Gastroesophageal sphincter (tissue), 4 donors: ENCODE data around the gene B4GALT7. TPM values are rescaled to one million over a fixed set of nuclear protein-coding genes. Genes with fewer than 3 reads are reported as not detected.
"Not testable (repeated sequence)": the region's sequence is repeated elsewhere in the genome, so short reads cannot be mapped to it uniquely, and the experiment has no call there.

Experiments used
- ATAC-seq: fragments of 150-250 bp; one replicate; pipeline ENCODE4 v1.9.1; 2016; ENCODE audit warnings: mild to moderate bottlenecking, moderate library complexity
- H3K27ac ChIP-seq, 4 donors: fragments of 200-600 bp; sonication (generic) in 3 of 4; 1 replicate in 3 of 4; 2 replicates in 1 of 4; pipeline ENCODE4 v1.5.1; 2016 to 2019
- H3K27me3 ChIP-seq: fragments of 200-600 bp; sonication (generic); one replicate; pipeline ENCODE4 v1.5.1; 2019
- H3K36me3 ChIP-seq, 2 donors: fragments of 200-600 bp; sonication (generic); one replicate each; pipeline ENCODE4 v1.5.1; 2019; ENCODE audit warnings: control low read depth in 1 of 2
- H3K4me1 ChIP-seq, 3 donors: fragments of 200-600 bp; sonication (generic); 1 replicate in 2 of 3; 2 replicates in 1 of 3; pipeline ENCODE4 v1.5.1; 2016 to 2019; ENCODE audit warnings: control low read depth in 2 of 3
- H3K4me3 ChIP-seq, 2 donors: fragments of 200-600 bp; sonication (generic); one replicate each; pipeline ENCODE4 v1.5.1; 2019; ENCODE audit warnings: mild to moderate bottlenecking in 1 of 2, moderate library complexity in 1 of 2
- H3K9me3 ChIP-seq, 3 donors: fragments of 200-600 bp; sonication (generic); one replicate each; pipeline ENCODE4 v1.5.1; 2017 to 2019; ENCODE audit warnings: control low read depth in 2 of 3
- CTCF ChIP-seq, 4 experiments: fragments of 200-600 bp in 2 of 4; fragments of 450-650 bp in 2 of 4; sonication (generic) in 1 of 4; IDR thresholded peaks; one replicate each; pipeline ENCODE4 v1.5.1; 2017 to 2019; ENCODE audit warnings: antibody characterized with exemption in 4 of 4, mild to moderate bottlenecking in 2 of 4, moderate library complexity in 2 of 4
- EP300 ChIP-seq: sonication (generic); formaldehyde crosslinking; IDR thresholded peaks from one replicate; pipeline ENCODE4 v1.6.1; 2017; ENCODE audit warnings: antibody characterized with exemption, mild to moderate bottlenecking
- POLR2A ChIP-seq, 2 donors: fragments of 450-650 bp; IDR thresholded peaks; one replicate each; pipeline ENCODE4 v1.6.1; 2017; ENCODE audit warnings: antibody characterized with exemption in 2 of 2, mild to moderate bottlenecking in 2 of 2, moderate library complexity in 1 of 2
- POLR2AphosphoS5 ChIP-seq: sonication (generic); formaldehyde crosslinking; IDR thresholded peaks from one replicate; pipeline ENCODE4 v1.6.1; 2017; ENCODE audit warnings: antibody characterized with exemption
- WGBS, 2 donors: methylation state at CpG; one replicate each; pipeline ENCODE4 v1.1.5; 2018; ENCODE audit warnings: low coverage in 1 of 2; 5-methylcytosine and 5-hydroxymethylcytosine counted together
- total RNA-seq, 4 donors: library from RNA; depleted of rRNA; stranded (reverse); fragments of >200 nt; gene quantifications; one replicate each; pipeline ENCODE4 v1.1.0, GENCODE V29; 2016

B4GALT7 gene
- total RNA-seq, 4 donors from 2014 or later = 10.2 to 19.5 (median 15.5) TPM

- ATAC-seq = no peak
- Histone ChIP-seq H3K9me3 (no peaks in the 10 kb centered on the region), H3K27me3 (no peaks in the 10 kb centered on the region), H3K36me3 (peaks cover 0 to 32% of the 10 kb centered on the region in 2 donors), H3K27ac (no peak overlapping the region), H3K4me3 (no peak overlapping the region), H3K4me1 (peaks cover 0 to 22% (median 4%) of the 10 kb centered on the region in 3 donors)
- 73% methylated on average over 3 of the region's 6 CpGs; no CpG with 5 or more reads in 1 of the 2 donors for WGBS, 2 donors
- TF ChIP-seq POLR2A (IDR thresholded peaks at IDR 0.05) (no peak), CTCF (IDR thresholded peaks at IDR 0.05) (no peak), POLR2AphosphoS5 (peak; percentile 7), EP300 (no peak)
Measured at GRCh38 chr5:177612215-177612673, 12.3 kb downstream of the B4GALT7 start.

- H3K4me3 ChIP-seq = no peak overlapping the region
- H3K4me1 ChIP-seq = no peaks in the 10 kb centered on the region
- 17 to 40% methylated on average over 1 to 2 of the region's 2 CpGs for WGBS, 2 donors
- ATAC-seq = no peak
- peaks cover 0 to 95% of the 10 kb centered on the region in 2 donors for H3K36me3 ChIP-seq
- no peaks in the 10 kb centered on the region for H3K9me3 ChIP-seq
- no peak overlapping the region for H3K27ac ChIP-seq
- TF ChIP-seq CTCF (IDR thresholded peaks at IDR 0.05) (no peak), POLR2AphosphoS5 (no peak), POLR2A (IDR thresholded peaks at IDR 0.05) (no peak), EP300 (no peak)
- H3K27me3 ChIP-seq = no peaks in the 10 kb centered on the region
Measured at GRCh38 chr5:177620560-177620959, 20.6 kb downstream of the B4GALT7 start.

GRCh38 chr5:177624172-177624571 lies 24.2 kb downstream of the B4GALT7 start:
- not testable (repeated sequence) for H3K27me3 ChIP-seq, ATAC-seq, H3K27ac ChIP-seq, H3K4me1 ChIP-seq, H3K9me3 ChIP-seq, H3K4me3 ChIP-seq
- WGBS, 2 donors = 100% methylated on average over 1 of the region's 10 CpGs; no CpG with 5 or more reads in 1 of the 2 donors
- H3K36me3 ChIP-seq = peaks cover 0 to 78% of the 10 kb centered on the region in 2 donors

- H3K4me1 ChIP-seq, H3K27me3 ChIP-seq, ATAC-seq, H3K4me3 ChIP-seq, H3K9me3 ChIP-seq, H3K27ac ChIP-seq: not testable (repeated sequence)
- H3K36me3 ChIP-seq = peaks cover 0 to 24% of the 10 kb centered on the region in 2 donors
Measured at GRCh38 chr5:177630186-177630585, 30.3 kb downstream of the B4GALT7 start.

GRCh38 chr5:177634912-177635311 lies 35.0 kb downstream of the B4GALT7 start:
- not testable (repeated sequence) for H3K36me3 ChIP-seq, ATAC-seq, H3K27me3 ChIP-seq, H3K9me3 ChIP-seq, H3K4me3 ChIP-seq, H3K27ac ChIP-seq, H3K4me1 ChIP-seq
- 89 to 100% methylated on average over 1 to 3 of the region's 3 CpGs for whole genome bisulfite sequencing, 2 donors

GRCh38 chr5:177645462-177645861 lies 45.5 kb downstream of the B4GALT7 start:
- ATAC-seq, H3K4me3 ChIP-seq, H3K4me1 ChIP-seq, H3K27me3 ChIP-seq, H3K9me3 ChIP-seq, H3K36me3 ChIP-seq, H3K27ac ChIP-seq: not testable (repeated sequence)
- WGBS, 2 donors = no CpG with 5 or more reads among the region's 1 CpG

GRCh38 chr5:177651235-177651634 lies 51.3 kb downstream of the B4GALT7 start:
- not testable (repeated sequence) for H3K9me3 ChIP-seq, H3K4me1 ChIP-seq, H3K27me3 ChIP-seq, H3K36me3 ChIP-seq, H3K27ac ChIP-seq, ATAC-seq, H3K4me3 ChIP-seq
- WGBS, 2 donors = 91% methylated on average over 1 of the region's 2 CpGs; no CpG with 5 or more reads in 1 of the 2 donors

GRCh38 chr5:177657846-177658245 lies 57.9 kb downstream of the B4GALT7 start:
- peak; percentile 79 for ATAC-seq
- no CpG with 5 or more reads among the region's 2 CpGs for WGBS, 2 donors
- H3K4me1 ChIP-seq = peaks cover 0 to 16% (median 0%) of the 10 kb centered on the region in 3 donors

GRCh38 chr5:177658542-177658941 lies 58.6 kb downstream of the B4GALT7 start:
- not testable (repeated sequence) for H3K27ac ChIP-seq, ATAC-seq

More at GRCh38 chr5:177657846-177658245, 57.9 kb downstream of the B4GALT7 start:
- not testable (repeated sequence) for H3K27ac ChIP-seq, H3K36me3 ChIP-seq, H3K4me3 ChIP-seq, H3K9me3 ChIP-seq, H3K27me3 ChIP-seq

More at GRCh38 chr5:177658542-177658941, 58.6 kb downstream of the B4GALT7 start:
- H3K4me1 ChIP-seq = peaks cover 0 to 16% (median 0%) of the 10 kb centered on the region in 3 donors
- not testable (repeated sequence) for H3K27me3 ChIP-seq, H3K9me3 ChIP-seq, H3K4me3 ChIP-seq, H3K36me3 ChIP-seq
- 96% methylated on average over 3 of the region's 3 CpGs; no CpG with 5 or more reads in 1 of the 2 donors for WGBS, 2 donors
